Spleen (tissue), 11 donors: ENCODE data around the gene NHERF1. TPM values are rescaled to one million over a fixed set of nuclear protein-coding genes. Genes with fewer than 3 reads are reported as not detected.
A peak's percentile ranks its signal among the peaks of the same experiment; 100 is the strongest.

Experiments
- DNase-seq: peaks from one replicate; pipeline ENCODE4 v3.0.0-alpha.2; 2020
- H3K27ac ChIP-seq, 8 donors: fragments of 200-600 bp; sonication (generic) in 7 of 8; 1 replicate in 4 of 8; 2 replicates in 4 of 8; pipeline versions ENCODE4 v1.5.0 to v1.8.0; 2016 to 2021; ENCODE audit warnings: inconsistent platforms in 4 of 8, mild to moderate bottlenecking in 4 of 8, moderate library complexity in 1 of 8
- H3K27me3 ChIP-seq, 7 donors: fragments of 200-600 bp; sonication (generic) in 6 of 7; replicated peaks in 1 of 7; 1 replicate in 4 of 7; 2 replicates in 3 of 7; pipeline versions ENCODE4 v1.5.0 to v1.8.0; 2016 to 2021; ENCODE audit warnings: inconsistent platforms in 3 of 7, mild to moderate bottlenecking in 1 of 7
- H3K36me3 ChIP-seq, 6 donors: fragments of 200-600 bp; sonication (generic) in 5 of 6; 1 replicate in 4 of 6; 2 replicates in 2 of 6; pipeline versions ENCODE4 v1.5.0 to v1.8.0; 2016 to 2021; ENCODE audit warnings: inconsistent platforms in 2 of 6
- H3K4me1 ChIP-seq, 6 donors: fragments of 200-600 bp; sonication (generic) in 5 of 6; 1 replicate in 3 of 6; 2 replicates in 3 of 6; pipeline versions ENCODE4 v1.5.0 to v1.8.0; 2016 to 2021; ENCODE audit warnings: inconsistent platforms in 3 of 6
- H3K4me3 ChIP-seq, 8 donors: fragments of 200-600 bp; sonication (generic) in 7 of 8; 1 replicate in 4 of 8; 2 replicates in 4 of 8; pipeline versions ENCODE4 v1.5.0 to v1.8.0; 2016 to 2021; ENCODE audit warnings: inconsistent platforms in 4 of 8, mild to moderate bottlenecking in 4 of 8, moderate library complexity in 2 of 8
- H3K9me3 ChIP-seq, 8 donors: fragments of 200-600 bp; sonication (generic) in 7 of 8; 1 replicate in 4 of 8; 2 replicates in 4 of 8; pipeline versions ENCODE4 v1.5.0 to v1.8.0; 2016 to 2021; ENCODE audit warnings: inconsistent platforms in 4 of 8
- CTCF ChIP-seq, 11 experiments: fragments of 200-600 bp in 7 of 11; fragments of 450-650 bp in 4 of 11; sonication (generic) in 4 of 11; IDR thresholded peaks in 8 of 11; conservative IDR thresholded peaks in 3 of 11; 1 replicate in 7 of 11; 2 replicates in 4 of 11; pipeline versions ENCODE4 v1.4.0 to v1.8.0; 2016 to 2021; ENCODE audit warnings: antibody characterized with exemption in 11 of 11, inconsistent platforms in 4 of 11, mild to moderate bottlenecking in 1 of 11
- POLR2A ChIP-seq, 3 donors: fragments of 450-650 bp; IDR thresholded peaks; one replicate each; pipeline ENCODE4 v1.5.1; 2017; ENCODE audit warnings: antibody characterized with exemption in 3 of 3, mild to moderate bottlenecking in 1 of 3
- POLR2AphosphoS5 ChIP-seq, 3 donors: sonication (generic); formaldehyde crosslinking; IDR thresholded peaks; one replicate each; pipeline ENCODE4 v1.5.1; 2017; ENCODE audit warnings: antibody characterized with exemption in 3 of 3
- WGBS, 5 donors: extraction: QIAGEN DNeasy Blood & Tissue Kit in 3 of 5; methylation state at CpG; one replicate each; pipeline versions ENCODE4 v1.1.5 to v1.1.7; 2013 to 2018; 5-methylcytosine and 5-hydroxymethylcytosine counted together
- intact Hi-C: fragments of 100-400 bp; cut with DNase I; formaldehyde crosslinking; loops from one replicate; pipeline ENCODE4 v1.15.0; 2023; ENCODE audit warnings: low total_unique reads
- polyA plus RNA-seq, 3 donors: library from polyadenylated mRNA; stranded (reverse); fragments of 200-250 nt; gene quantifications; one replicate each; pipeline ENCODE4 v1.2.1, GENCODE V29; 2013
- total RNA-seq, 7 donors: library from RNA; depleted of rRNA in 3 of 7; stranded (reverse); fragments of >200 nt in 3 of 7; fragmentation: NEBNext Ultra II Directional in 4 of 7; extraction: Animal tissue kit (Norgen Biotek cat#: 25700) in 4 of 7; gene quantifications; one replicate each; pipeline versions ENCODE4 v1.1.0 to v1.2.1, GENCODE V29; 2016 to 2021
- donor health status: healthy with polysubstance abuse.
- donor health status: DM: no; HTN: no; CAD: no; lungs with moderate emphysema.
- donor health status: DM: no; HTN: no; CAD: no.
- donor health status: Bipolar disorder and iron deficiency.
- donor health status: healthy.
- donor health status: DM: no; HTN: no; CAD: no.
- donor health status: DM: yes; HTN: yes; CAD: no.

The NHERF1 gene
- total and polyA plus RNA-seq, 10 donors, result 28.7 to 85.6 (median 52.0) TPM

- Histone ChIP-seq H3K27ac (no peak overlapping the region), H3K4me1 (peaks cover 13 to 41% (median 28%) of the 10 kb centered on the region in 6 donors), H3K4me3 (no peak overlapping the region), H3K9me3 (no peaks in the 10 kb centered on the region), H3K36me3 (no peaks in the 10 kb centered on the region), H3K27me3 (peaks cover 0 to 2% (median 0%) of the 10 kb centered on the region in 7 donors)
- 70 to 89% (median 87%) methylated on average over 3 to 4 of the region's 4 CpGs for WGBS, 5 donors
- TF ChIP-seq POLR2A (IDR thresholded peaks at IDR 0.05), result no peak
- DNase-seq, result peak; percentile 62
- intact Hi-C loops, result no loop called here
These were observed 17.2 kb upstream of the NHERF1 start for GRCh38 chr17:74731347-74731605.

- no peaks in the 10 kb centered on the region for H3K9me3 ChIP-seq
- H3K4me1 ChIP-seq, result peaks cover 13 to 51% (median 37%) of the 10 kb centered on the region in 6 donors
- peak; percentile 66 for DNase-seq
- peaks cover 0 to 12% (median 0%) of the 10 kb centered on the region in 7 donors for H3K27me3 ChIP-seq
- no peak for TF ChIP-seq POLR2A (IDR thresholded peaks at IDR 0.05)
- no peak for TF ChIP-seq CTCF (IDR thresholded peaks at IDR 0.05 in 8 of 11, conservative IDR thresholded peaks at IDR 0.05 in 3 of 11)
- no peak for TF ChIP-seq POLR2AphosphoS5 (IDR thresholded peaks at IDR 0.05)
- H3K4me3 ChIP-seq, result no peak overlapping the region
- no peaks in the 10 kb centered on the region for H3K36me3 ChIP-seq
- WGBS, 5 donors, result 68 to 82% (median 80%) methylated on average over 12 of the region's 12 CpGs
- intact Hi-C loops, result no loop called here
- no peak overlapping the region for H3K27ac ChIP-seq
These were observed 16.2 kb upstream of the NHERF1 start for GRCh38 chr17:74732042-74732867.

- H3K4me1 ChIP-seq, result peaks cover 22 to 63% (median 50%) of the 10 kb centered on the region in 6 donors
- no peaks in the 10 kb centered on the region for H3K9me3 ChIP-seq
- H3K27me3 ChIP-seq, result peaks cover 0 to 25% (median 0%) of the 10 kb centered on the region in 7 donors
- DNase-seq, result peak; percentile 35
- H3K36me3 ChIP-seq, result no peaks in the 10 kb centered on the region
- H3K4me3 ChIP-seq, result no peak overlapping the region
- H3K27ac ChIP-seq, result no peak overlapping the region
- TF ChIP-seq POLR2AphosphoS5 (IDR thresholded peaks at IDR 0.05) (no peak), POLR2A (IDR thresholded peaks at IDR 0.05) (no peak), CTCF (IDR thresholded peaks at IDR 0.05 in 8 of 11, conservative IDR thresholded peaks at IDR 0.05 in 3 of 11) (no peak)
- 54 to 65% (median 59%) methylated on average over 9 of the region's 9 CpGs for WGBS, 5 donors
- intact Hi-C loops, result loop anchor here (2.0 kb wide), 1 partner anchor 77 kb away; no protein-coding TSS in a partner anchor
These were observed 14.9 kb upstream of the NHERF1 start for GRCh38 chr17:74733365-74734122.

GRCh38 chr17:74734256-74734655 lies 14.2 kb upstream of the NHERF1 start:
- TF ChIP-seq CTCF (IDR thresholded peaks at IDR 0.05 in 8 of 11, conservative IDR thresholded peaks at IDR 0.05 in 3 of 11) (no peak), POLR2A (IDR thresholded peaks at IDR 0.05) (no peak)
- WGBS, 5 donors, result 92 to 100% (median 94%) methylated on average over 3 of the region's 3 CpGs
- Histone ChIP-seq H3K27me3 (peaks cover 0 to 29% (median 0%) of the 10 kb centered on the region in 7 donors), H3K4me1 (peaks cover 28 to 71% (median 57%) of the 10 kb centered on the region in 6 donors), H3K36me3 (no peaks in the 10 kb centered on the region), H3K9me3 (no peaks in the 10 kb centered on the region), H3K27ac (no peak overlapping the region), H3K4me3 (no peak overlapping the region)
- intact Hi-C loops, result loop anchor here (2.0 kb wide), 1 partner anchor 77 kb away; no protein-coding TSS in a partner anchor
- DNase-seq, result peak; percentile 11
